Activated CD4-positive, CD25-positive, alpha-beta regulatory T cell treated with anti-CD3 and anti-CD28 coated beads, Interleukin-2, amount 50 U/mL, for 16 hours (primary cell): ENCODE measurements around the gene MTUS2.

Source experiments
- DNase-seq: peaks from one replicate; pipeline ENCODE4 v3.0.0-alpha.2; 2020; ENCODE audit warnings: low read depth, low spot score

Gene MTUS2

DNA sequence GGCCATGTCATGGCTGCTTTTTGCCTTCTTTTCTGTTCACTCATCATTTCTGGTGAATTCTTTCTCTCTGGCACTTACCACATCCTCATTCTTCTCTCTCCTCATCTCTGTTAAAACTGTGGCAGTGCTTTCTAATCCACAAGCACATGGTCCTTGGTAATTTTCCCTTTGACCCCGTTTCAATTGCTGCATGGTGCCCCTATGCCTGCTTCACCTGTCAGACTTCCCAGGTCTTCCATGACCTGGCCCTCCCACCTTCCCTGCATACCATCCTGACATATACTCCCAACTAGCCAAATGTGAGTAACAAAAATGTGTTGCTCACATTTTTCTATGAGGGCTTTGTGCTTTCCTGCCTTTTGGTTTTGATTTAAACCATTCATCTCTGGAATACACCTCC is 286.5 kb downstream of the MTUS2 start:
- no peak for DNase-seq

DNA sequence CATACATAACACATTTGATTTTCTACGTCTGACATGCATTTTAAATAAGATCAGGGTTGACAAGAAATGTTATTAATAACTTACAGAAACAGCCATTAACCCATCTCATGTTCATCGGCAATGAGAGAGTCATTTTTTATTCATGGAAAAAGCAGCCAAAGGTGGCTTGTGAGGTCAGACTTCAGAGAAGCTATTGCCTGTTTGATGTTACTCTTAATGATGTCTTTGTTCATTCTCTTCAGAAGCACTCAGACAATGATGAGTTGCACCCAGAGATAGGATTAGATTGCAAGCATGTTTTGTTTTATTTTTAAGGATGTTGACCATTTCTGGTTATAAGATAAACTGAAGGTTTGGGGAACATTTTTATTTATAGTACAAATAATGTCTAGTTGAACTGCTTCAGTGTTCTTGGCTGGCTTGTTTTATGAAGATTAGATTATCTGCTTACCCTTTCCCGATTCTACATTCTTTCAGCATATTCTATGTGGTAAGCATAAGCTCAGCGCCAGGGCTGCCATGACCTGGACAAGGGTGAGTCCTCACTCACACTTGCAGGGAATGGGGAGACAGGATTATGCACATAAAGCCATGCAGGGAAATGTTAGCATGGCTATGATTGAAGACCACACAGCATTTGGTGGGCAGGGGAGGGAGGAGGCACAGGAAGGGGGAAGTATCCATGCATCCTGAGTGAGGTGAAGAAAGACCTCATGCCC is 288.1 kb downstream of the MTUS2 start:
- DNase-seq, result no peak

DNA sequence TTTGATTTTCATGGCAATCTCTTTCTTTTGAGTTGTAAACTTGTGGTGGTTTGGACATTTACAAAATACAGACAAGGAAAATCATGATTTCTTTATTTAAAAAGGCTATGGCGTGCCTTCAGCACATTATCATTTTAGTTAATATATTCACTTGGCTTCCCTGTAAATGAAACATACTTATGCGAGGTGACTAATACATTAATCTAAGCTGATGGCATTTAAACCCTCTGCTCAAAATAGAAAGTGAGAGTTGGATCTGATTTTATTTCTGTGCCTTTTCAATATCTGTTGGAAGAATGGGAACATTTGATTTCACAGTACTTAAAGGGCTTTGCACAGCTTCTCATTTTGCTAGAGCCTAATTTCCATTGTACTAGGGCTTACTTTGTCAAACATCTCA is 289.8 kb downstream of the MTUS2 start:
- no peak for DNase-seq

DNA sequence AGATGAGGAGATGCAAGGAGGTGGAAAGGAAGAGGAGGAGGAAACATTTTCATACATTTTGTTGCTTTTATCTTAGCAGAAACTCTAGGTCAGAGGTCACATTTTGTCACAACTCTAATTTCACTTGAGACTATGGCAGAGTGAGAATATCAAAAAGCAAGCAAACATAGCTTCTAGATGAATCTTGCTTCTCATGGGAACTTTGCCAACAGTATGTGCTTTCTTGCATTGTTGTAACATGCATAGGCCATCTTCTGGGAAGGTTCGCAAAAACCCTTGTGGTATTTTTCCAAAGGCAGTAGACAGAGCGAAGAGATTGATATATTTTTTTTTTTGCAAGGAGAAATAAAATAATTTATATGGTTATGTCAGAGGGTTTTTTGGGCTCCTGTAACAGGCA is 291.3 kb downstream of the MTUS2 start:
- no peak for DNase-seq

DNA sequence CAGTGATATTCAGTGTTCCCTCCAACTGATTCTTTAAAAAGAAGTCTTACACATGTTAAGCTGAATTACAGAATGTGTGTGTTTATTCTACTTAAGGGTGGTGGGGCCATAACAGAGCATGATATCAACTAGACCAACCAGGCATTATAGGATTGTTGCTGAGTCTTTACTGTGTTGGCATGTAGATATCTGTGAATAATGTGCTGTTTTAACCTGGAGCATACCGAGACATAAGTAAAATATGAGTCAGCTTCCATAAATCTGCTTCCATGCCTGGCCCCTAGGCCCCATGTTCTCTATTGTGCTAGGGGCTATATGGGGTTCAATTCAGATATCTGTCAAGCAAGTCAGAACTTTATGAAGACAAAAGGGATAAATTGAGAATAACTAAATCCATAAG is 295.7 kb downstream of the MTUS2 start:
- DNase-seq, result no peak

DNA sequence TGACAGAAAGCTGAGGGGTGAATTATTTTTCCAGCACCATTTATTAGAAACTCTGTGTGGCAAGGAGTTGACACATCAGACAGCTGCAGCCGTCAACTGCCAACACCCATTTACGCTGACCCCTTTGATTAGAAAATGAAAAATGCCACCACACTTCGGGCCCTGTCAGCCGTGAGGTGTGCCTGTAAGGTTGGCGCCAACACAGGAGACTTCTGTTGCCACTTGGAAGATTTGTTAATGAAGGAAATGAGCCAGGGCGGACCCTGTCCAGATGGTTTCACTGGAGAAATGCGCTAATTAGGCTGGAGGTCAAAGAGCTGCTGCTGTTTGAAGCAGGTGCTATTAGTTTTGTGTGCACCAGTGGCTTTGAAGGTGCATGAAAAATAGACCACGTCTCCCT is 297.5 kb downstream of the MTUS2 start:
- DNase-seq, result no peak

DNA sequence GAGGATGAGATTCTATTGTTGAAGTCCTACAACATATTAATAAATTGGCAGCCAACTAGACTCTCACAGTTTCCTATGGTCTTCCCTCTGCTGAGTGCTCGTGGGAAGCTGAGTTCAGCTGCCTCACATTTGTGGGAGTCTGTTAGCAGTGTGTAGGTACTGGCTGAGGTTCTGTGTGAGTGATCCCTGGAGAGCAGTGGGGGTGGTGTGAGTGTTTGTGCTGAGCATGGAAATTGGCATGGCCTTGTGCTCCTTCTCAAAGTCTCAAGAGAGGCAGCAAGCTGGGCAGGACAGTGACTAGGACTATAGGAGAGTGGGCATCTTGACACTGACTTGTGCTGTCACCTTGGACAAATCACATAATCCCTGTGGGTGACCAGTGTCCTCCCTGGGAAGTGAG is 298.3 kb downstream of the MTUS2 start:
- no peak for DNase-seq

DNA sequence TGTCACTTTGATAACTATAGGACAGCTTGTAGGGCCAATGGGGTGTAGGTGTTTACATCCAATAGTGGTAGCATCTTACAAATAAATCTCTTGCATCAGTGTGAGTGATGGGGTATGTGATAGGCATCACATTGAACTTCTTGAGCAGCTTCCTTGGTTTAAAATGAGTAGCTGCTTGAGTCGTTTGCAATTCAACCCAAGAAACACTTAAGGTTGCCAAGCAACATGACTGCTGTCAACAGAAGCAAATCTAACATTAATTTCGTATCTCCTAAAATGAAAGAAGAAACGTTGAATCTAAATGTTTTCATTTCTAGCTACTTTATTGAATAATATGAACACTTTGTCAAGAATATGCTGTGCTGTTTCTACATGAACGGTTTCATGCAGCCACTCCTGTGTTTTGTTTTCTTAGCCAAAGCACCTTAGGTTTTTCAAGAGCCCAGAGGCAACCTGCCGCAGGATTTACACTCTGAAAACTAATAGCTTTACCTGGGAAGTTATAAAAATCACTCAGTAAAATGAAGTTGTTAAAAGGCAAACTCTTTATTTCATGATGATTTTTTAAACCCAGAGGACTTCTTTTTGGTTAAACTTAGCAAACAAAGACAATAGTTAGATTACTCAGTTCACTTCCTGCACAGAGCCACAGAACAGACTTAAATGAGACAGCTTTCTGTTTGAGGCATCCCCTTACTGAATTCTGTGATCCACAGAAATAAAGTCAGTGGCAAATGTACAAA is 305.2 kb downstream of the MTUS2 start:
- DNase-seq, result no peak

DNA sequence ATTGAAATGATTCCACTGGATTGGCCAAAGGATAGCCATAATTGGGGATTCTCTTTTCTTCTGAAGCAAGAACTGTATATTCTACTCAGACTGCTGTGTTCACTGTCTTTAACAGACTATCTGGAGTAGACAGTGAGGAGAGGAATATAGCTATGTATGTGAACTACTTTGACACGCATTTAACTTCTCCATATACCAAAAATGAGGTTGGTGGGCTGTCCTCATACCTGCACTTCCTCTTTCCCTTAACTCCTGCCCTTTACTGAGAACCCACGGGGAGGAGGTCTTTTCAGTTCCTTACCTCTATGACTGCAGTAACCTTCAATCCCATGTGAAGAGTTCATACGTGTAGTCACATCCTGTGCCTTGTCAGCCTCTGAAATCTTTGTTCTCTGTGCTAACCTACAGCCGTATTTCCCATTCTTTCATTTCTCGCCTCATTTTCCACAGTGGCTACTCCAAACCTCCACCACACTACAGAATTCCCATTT is 305.8 kb downstream of the MTUS2 start:
- DNase-seq, result no peak

DNA sequence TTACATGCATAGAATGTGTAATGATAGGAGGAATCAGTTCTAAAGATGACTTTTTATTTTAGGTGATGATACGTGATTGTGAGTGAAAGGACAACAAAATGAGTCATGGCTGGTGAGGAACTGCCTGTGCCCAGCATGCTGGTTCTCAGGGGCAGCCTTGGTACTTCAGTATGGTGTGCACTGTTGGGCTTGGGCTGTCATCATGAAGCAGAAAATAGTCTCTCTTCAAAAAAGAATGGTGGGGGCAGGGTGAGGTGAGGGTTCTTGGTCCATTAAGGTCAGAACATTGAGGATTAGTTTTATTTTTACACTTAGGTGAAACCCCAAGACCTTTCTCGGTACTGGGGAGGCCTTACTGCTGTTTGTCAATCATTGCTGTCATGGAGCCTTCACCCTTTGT is 309.5 kb downstream of the MTUS2 start:
- DNase-seq, result no peak

DNA sequence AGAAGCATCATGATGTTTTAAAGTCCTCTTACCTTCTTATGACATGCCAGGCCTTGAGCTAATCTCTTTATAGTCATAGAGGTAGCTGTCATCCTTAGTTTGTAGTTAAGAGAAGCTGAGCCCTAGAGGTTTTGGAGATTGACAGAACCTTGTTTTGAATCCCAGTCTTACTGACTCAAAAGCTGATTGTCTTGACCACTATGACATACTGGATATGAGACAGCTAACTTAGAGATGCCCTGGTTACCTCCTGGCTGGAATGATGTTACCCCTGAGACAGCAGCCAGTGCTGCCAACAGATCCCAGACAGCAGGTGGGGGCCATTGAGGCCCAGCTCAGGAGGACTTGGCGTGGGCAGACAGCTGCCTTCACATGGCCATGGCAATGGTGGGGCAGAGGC is 311.0 kb downstream of the MTUS2 start:
- DNase-seq, result no peak

DNA sequence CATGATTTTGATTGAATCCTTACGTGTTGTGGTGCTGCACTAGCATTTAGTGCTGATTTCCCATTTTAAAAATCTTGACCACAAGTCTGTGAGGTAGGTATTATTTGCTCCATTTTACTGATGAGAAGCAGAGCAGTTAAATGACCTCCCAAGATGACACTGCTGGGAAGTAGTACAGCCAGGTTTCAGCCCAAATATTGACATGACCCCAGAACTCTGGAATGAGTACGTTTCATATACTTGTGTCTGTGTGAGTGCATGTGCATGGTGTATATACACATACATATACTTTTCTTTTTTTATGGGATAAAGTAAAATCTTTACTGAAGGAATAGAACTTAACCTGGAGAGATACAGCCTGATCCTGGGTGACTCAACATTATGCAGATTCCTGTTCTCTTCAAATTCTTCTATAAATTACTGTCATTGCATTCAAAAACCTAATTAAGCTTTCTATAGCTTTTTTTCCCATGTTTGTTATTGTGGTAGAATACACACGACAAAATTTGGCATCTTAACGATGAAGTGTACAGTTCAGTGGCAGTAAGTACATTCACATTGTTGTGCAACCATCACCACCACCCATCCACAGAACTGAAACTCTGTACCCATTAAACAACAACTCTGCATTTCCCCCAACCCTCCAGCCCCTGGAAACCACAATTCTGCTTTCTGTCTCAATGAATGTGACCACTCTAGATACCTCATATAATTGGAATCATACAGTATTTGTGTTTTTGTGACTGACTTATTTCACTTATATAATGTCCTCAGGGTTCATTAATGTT is 311.9 kb downstream of the MTUS2 start:
- DNase-seq, result no peak

DNA sequence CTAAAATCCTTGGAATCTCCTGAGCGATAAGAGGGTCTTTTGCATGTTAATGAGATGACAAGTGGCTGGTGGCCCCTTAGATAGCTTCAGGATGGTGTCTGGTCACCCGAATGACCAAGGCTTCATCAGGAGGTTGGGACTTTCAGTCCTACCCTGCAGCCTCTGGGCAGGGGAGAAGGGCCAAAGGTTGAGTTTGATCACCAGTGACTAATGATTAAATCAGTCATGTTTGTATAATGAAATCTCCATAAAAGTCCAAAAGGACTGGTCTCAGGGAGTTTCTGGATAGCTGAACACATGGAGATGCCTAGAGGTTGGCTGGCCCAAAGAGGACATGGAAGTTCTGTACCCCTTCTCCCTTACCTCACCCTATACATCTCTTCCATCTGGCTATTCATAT is 316.2 kb downstream of the MTUS2 start:
- no peak for DNase-seq

DNA sequence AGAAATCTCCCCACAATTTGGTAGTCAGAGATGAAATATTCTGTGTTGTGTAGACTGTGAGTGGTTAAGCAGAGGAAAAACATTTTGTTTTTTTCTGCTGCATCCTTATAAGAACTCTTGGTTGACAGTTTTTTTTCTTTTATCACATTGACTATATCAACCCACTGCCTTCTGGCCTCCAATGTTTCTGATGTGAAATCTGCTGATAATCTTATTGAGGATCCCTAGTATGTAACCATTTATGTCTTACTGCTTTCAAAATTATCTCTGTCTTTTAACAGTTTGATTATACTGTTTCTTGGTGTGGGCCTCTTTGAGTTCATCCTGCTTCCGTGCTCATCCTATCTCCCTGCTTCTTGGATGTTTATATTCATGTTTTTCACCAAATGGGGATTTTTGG is 316.9 kb downstream of the MTUS2 start:
- DNase-seq, result no peak

DNA sequence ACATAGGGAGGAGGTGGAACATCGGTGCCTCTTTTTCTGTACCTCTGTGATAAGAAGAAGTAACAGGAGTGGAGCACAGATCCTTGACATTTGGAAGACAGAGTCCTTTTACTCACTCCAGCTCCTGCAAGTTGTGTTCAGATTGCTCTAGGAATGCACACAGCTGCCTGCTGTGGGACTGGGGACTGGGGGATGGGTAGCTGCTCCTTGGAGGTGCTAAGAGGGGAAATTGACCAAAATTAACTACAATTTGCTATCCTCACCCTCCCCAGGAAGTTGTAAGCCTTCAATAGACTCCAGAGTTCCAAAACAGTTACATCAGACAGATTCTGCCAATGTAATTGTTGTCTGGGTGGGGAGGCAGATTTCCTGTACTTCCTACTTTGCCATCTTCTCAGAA is 317.9 kb downstream of the MTUS2 start:
- DNase-seq, result no peak

DNA sequence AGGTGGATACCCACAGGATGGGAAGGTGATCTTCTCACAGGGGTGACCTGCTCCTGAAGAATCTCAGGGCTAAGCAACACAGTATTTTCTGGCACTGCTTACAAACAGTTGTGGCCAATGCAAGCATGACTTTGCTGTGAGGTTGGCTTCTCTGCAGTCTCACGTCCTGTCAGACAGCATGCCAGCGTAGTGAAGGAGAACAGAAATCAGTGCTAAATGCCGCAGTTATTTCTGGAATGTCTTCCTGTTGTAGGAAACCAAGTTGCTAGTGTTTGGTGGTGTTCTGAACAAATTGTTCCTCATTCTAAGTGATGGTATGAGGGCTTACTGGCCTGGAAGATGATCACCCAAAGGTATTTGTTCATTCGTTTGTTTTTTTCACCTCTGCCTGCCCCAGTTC is 320.1 kb downstream of the MTUS2 start:
- DNase-seq, result no peak

DNA sequence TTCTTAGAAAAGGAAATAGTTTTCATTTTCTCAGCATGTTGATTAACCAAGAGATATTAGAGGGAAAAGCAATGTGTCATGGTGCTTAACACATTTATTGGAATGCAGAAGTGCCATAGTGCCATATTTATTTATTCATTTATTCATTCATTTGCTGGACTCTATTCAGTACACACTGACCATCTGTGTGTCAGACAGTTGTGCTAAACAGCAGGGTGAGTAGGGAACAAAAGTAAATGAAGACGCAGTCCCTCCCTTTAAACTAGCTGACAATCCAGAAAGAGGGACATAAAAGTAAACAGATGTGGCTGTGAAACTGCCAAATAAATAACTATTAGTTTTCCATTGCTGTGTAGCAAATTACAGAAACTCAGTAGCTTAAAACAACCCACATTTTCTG is 323.7 kb downstream of the MTUS2 start:
- no peak for DNase-seq

DNA sequence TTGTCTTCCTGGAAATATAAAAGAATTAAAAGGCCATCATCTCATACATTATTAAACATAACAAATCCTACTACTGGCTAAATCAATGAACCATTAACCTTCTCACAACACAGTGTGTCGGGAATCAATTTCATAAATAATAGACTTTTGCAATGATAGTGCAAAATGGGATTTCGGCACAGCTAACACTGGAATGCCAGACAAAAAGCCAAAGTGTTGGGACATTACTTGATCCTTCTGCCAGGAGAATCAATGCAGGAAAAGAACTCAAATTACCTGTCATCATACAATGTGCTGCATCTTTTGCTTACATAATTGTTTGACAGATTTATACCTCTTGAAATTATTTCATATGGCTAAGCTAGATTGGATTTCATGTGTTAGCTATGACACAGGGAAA is 334.3 kb downstream of the MTUS2 start:
- DNase-seq, result no peak

DNA sequence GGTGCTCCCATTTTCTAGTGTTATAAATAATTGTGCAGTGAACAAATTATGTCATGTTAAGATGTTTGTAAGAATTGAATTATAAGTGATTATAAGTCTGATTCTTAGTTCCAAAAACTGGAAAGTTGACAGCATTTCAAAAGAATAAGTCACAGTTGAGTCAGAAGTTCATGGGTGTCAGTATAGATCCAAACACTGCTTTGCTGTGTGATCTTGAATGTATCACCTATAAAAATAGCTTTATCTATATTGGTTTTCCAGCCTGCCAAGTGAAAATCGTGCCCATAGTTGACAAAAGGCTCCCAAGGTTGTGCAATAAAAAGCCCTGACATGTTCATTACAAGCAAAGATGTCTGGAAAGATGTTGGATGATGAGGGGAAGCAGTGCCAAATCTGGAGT is 336.0 kb downstream of the MTUS2 start:
- no peak for DNase-seq

DNA sequence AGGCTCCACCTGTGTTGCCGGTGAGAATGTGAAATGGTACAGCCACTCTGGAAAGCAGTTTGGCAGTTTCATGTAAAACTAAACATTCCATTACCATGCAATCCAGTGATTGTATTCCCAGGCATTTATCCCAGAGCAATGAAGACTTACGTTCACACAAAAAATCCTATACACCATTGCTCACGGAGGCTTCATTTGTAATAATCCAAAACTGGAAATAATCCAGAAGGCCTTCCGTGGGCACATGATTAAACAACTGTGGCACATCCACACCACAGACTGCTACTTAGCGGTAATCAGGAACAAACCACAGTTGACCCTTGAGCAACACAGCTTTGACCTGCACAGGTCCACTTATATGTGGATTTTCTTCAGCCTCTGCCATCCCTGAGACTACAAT is 339.7 kb downstream of the MTUS2 start:
- DNase-seq, result no peak

DNA sequence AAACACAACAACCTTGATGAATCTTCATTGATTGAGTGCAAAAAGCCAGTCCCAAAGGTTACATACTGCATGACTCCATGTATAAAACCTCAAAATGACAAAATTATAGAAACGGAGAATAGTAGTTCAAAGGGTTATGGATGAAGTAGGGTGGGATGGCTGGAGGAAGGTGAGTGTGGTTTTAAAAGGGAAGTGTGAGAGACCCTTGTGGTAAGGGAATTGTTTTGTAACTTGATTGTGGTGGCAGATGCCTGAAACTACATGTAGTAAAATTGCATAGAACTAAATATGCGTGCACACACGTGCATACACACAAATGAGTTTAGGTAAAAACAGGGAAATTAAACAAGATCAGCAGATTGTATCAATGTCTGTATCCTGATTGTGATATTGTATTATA is 340.7 kb downstream of the MTUS2 start:
- DNase-seq, result no peak

DNA sequence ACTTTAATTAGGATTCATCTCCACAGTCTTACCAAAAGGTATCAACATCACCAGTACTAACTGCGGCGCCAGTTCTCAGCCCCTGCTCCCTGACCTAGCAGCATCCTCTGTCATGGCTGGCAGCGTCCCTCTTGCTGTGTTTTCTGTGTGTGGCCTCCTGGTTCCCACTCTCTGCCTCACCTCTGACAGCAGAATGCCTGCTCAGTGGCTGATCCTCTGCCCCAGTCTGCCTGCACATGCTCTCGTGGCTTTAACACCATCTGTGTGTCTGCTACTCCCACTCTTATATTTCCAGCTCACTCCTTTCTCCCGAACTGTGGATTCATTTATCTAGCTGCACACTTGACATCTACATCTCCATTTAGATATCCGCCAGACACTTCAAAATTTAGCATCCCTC is 341.5 kb downstream of the MTUS2 start:
- DNase-seq, result no peak
